CD4-positive, alpha-beta T cell (primary cell): Measurements from ENCODE around the gene SGSM2. TPM values are rescaled to one million over a fixed set of nuclear protein-coding genes. Genes with fewer than 3 reads are reported as not detected.

Source experiments
- ATAC-seq: fragments of 200-7000 bp; cut with Tn5 transposase; one replicate; pipeline ENCODE4 v1.10.0; 2022; ENCODE audit warnings: mild to moderate bottlenecking; ENCODE audit not compliant: poor library complexity
- CTCF ChIA-PET: fragments of 350-600 bp; sonication (Branson Sonifier 250); formaldehyde crosslinking; loops from one replicate; lab custom pipeline; 2021; ENCODE audit warnings: antibody characterized with exemption, inconsistent platforms; lab: Charles Lee
- POLR2A ChIA-PET: fragments of 350-600 bp; sonication (Branson Sonifier 250); formaldehyde crosslinking; loops from one replicate; lab custom pipeline; 2021; ENCODE audit warnings: antibody characterized with exemption, inconsistent platforms; lab: Charles Lee
- DNase-seq, 14 experiments: peaks; one replicate each; pipeline ENCODE4 v3.0.0-alpha.2; 2013 to 2020; ENCODE audit warnings: mixed read lengths in 2 of 14
- H3K27ac ChIP-seq, 2 donors: one replicate each; pipeline versions ENCODE4 v1.5.1 to v1.7.0; 2013; ENCODE audit warnings: low read length in 2 of 2, low read depth in 1 of 2, mild to moderate bottlenecking in 1 of 2
- H3K27me3 ChIP-seq, 2 experiments: 1 replicate in 1 of 2; 2 replicates in 1 of 2; pipeline versions ENCODE4 v1.6.1 to v1.7.0; 2013; ENCODE audit warnings: low read length in 2 of 2, control low read depth in 1 of 2, mild to moderate bottlenecking in 1 of 2, moderate library complexity in 1 of 2; ENCODE audit not compliant: insufficient read depth in 2 of 2, control insufficient read depth in 1 of 2
- H3K36me3 ChIP-seq: one replicate; pipeline ENCODE4 v1.6.1; 2013; ENCODE audit warnings: low read length, control low read depth; ENCODE audit not compliant: insufficient read depth
- H3K4me1 ChIP-seq: one replicate; pipeline ENCODE4 v1.6.1; 2013; ENCODE audit warnings: low read length, control low read depth; ENCODE audit not compliant: insufficient read depth
- H3K4me3 ChIP-seq: one replicate; pipeline ENCODE4 v1.5.1; 2013; ENCODE audit warnings: mild to moderate bottlenecking, low read length, moderate library complexity
- H3K9me3 ChIP-seq, 2 experiments: 1 replicate in 1 of 2; 2 replicates in 1 of 2; pipeline versions ENCODE4 v1.6.1 to v1.7.0; 2013; ENCODE audit warnings: low read length in 2 of 2, mild to moderate bottlenecking in 2 of 2, control low read depth in 1 of 2, moderate library complexity in 1 of 2; ENCODE audit not compliant: control insufficient read depth in 1 of 2, insufficient read depth in 1 of 2
- H3K27ac Mint-ChIP-seq: one replicate; pipeline ENCODE4 v1.8.0; 2020; ENCODE audit warnings: mixed read lengths
- H3K27me3 Mint-ChIP-seq: one replicate; pipeline ENCODE4 v1.8.0; 2021; ENCODE audit warnings: mixed read lengths
- H3K36me3 Mint-ChIP-seq: one replicate; pipeline ENCODE4 v1.8.0; 2021; ENCODE audit warnings: low read depth, mixed read lengths
- H3K4me1 Mint-ChIP-seq: one replicate; pipeline ENCODE4 v1.8.0; 2021; ENCODE audit warnings: low read depth, mixed read lengths
- H3K4me3 Mint-ChIP-seq: one replicate; pipeline ENCODE4 v1.8.0; 2020; ENCODE audit warnings: mild to moderate bottlenecking, mixed read lengths
- H3K9me3 Mint-ChIP-seq: one replicate; pipeline ENCODE4 v1.8.0; 2020; ENCODE audit warnings: mixed read lengths
- intact Hi-C, 2 experiments: fragments of 100-400 bp; cut with DNase I in 1 of 2; cut with micrococcal nuclease in 1 of 2; formaldehyde crosslinking; loops; one replicate each; pipeline versions ENCODE4 v1.15.1 to v1.9.0; 2023 to 2025; cut with DNase I, micrococcal nuclease
- total RNA-seq, 174 experiments: library from RNA in 2 of 174; stranded (reverse) in 2 of 174; gene quantifications; one replicate each; pipeline ENCODE4 v1.2.3 and lab custom pipeline; 2021 to 2026
- TF ChIP-seq, protein P1 (sequence below): fragments of 200-600 bp; IDR thresholded peaks from one replicate; pipeline ENCODE4 v1.8.0; 2022; ENCODE audit warnings: antibody characterized with exemption, mild to moderate bottlenecking

SGSM2 gene
- total RNA-seq, 2 experiments from 2014 or later: 147 to 154 TPM

GRCh38 chr17:2363851-2364762 is 26.8 kb downstream of the SGSM2 start:
- H3K27me3 Mint-ChIP-seq: no peaks in the 10 kb centered on the region
- intact Hi-C loops: no loop called here
- H3K27ac ChIP-seq: no peak overlapping the region
- H3K4me3 ChIP-seq: no peak overlapping the region
- no peak overlapping the region for H3K27ac Mint-ChIP-seq
- H3K4me1 ChIP-seq: no peaks in the 10 kb centered on the region
- peaks cover 64% of the 10 kb centered on the region for H3K36me3 Mint-ChIP-seq
- H3K9me3 ChIP-seq: no peaks in the 10 kb centered on the region
- DNase-seq (no peak), ATAC-seq (no peak)
- ChIA-PET POLR2A (no interaction called here), CTCF (no interaction called here)
- H3K27me3 ChIP-seq: no peaks in the 10 kb centered on the region
- no peak overlapping the region for H3K4me3 Mint-ChIP-seq
- no peaks in the 10 kb centered on the region for H3K4me1 Mint-ChIP-seq
- H3K36me3 ChIP-seq: peaks cover 46% of the 10 kb centered on the region
- TF ChIP-seq, protein P1, sequence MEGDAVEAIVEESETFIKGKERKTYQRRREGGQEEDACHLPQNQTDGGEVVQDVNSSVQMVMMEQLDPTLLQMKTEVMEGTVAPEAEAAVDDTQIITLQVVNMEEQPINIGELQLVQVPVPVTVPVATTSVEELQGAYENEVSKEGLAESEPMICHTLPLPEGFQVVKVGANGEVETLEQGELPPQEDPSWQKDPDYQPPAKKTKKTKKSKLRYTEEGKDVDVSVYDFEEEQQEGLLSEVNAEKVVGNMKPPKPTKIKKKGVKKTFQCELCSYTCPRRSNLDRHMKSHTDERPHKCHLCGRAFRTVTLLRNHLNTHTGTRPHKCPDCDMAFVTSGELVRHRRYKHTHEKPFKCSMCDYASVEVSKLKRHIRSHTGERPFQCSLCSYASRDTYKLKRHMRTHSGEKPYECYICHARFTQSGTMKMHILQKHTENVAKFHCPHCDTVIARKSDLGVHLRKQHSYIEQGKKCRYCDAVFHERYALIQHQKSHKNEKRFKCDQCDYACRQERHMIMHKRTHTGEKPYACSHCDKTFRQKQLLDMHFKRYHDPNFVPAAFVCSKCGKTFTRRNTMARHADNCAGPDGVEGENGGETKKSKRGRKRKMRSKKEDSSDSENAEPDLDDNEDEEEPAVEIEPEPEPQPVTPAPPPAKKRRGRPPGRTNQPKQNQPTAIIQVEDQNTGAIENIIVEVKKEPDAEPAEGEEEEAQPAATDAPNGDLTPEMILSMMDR: no peak
- no peaks in the 10 kb centered on the region for H3K9me3 Mint-ChIP-seq

DNA sequence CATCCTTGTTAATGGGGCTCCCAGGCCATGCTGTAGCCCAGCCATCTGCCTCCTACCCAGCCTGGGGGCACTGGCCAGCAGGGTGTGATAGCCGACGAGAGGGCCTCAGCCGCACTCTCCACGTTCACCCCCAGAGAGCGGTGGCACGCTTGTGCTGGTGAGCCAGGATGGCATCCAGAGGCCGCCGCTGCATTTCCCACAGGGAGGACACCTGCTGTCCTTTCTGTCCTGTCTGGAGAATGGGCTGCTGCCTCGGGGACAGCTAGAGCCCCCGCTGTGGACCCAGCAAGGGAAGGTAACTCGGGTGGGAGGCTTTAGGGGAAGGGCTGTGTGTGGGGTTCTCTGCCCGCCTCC is 27.4 kb downstream of the SGSM2 start:
- Histone ChIP-seq H3K4me3 (no peak overlapping the region), H3K36me3 (peaks cover 42% of the 10 kb centered on the region), H3K27ac (no peak overlapping the region), H3K9me3 (no peaks in the 10 kb centered on the region), H3K27me3 (no peaks in the 10 kb centered on the region), H3K4me1 (no peaks in the 10 kb centered on the region)
- H3K4me3 Mint-ChIP-seq: no peak overlapping the region
- H3K27me3 Mint-ChIP-seq: no peaks in the 10 kb centered on the region
- ATAC-seq (no peak), DNase-seq (no peak)
- no peak overlapping the region for H3K27ac Mint-ChIP-seq
- intact Hi-C loops: no loop called here
- TF ChIP-seq, protein P1: no peak
- H3K4me1 Mint-ChIP-seq: no peaks in the 10 kb centered on the region
- POLR2A ChIA-PET: no interaction called here
- CTCF ChIA-PET: no interaction called here
- H3K36me3 Mint-ChIP-seq: peaks cover 67% of the 10 kb centered on the region
- H3K9me3 Mint-ChIP-seq: no peaks in the 10 kb centered on the region

DNA sequence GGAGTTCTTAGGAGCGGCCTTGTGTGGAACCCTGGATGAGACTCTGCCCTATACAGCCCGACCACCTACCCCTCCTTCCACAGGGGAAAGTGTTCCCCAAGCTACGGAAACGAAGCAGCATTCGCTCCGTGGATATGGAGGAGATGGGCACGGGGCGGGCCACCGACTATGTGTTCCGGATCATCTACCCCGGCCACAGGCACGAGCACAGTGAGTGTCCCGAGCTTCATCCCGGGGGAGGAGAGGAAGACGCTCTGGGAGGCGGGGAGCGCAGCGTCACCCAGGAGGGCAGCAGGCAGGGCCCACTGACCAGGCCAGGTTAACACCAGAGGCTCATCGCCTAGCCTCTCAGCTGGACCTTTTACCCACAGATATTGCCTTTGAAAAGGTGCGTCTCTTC is 27.8 kb downstream of the SGSM2 start:
- TF ChIP-seq, protein P1: no peak

More for the DNA sequence above, 27.8 kb downstream of the SGSM2 start:
- ATAC-seq: no peak
- Histone ChIP-seq H3K4me1 (no peaks in the 10 kb centered on the region), H3K4me3 (no peak overlapping the region), H3K27me3 (no peaks in the 10 kb centered on the region), H3K9me3 (no peaks in the 10 kb centered on the region), H3K27ac (no peak overlapping the region), H3K36me3 (peaks cover 42% of the 10 kb centered on the region)
- Mint-ChIP-seq H3K4me3 (no peak overlapping the region), H3K36me3 (peaks cover 67% of the 10 kb centered on the region), H3K27me3 (no peaks in the 10 kb centered on the region), H3K27ac (no peak overlapping the region), H3K4me1 (no peaks in the 10 kb centered on the region), H3K9me3 (no peaks in the 10 kb centered on the region)
- CTCF ChIA-PET: no interaction called here
- DNase-seq: no peak
- POLR2A ChIA-PET: no interaction called here
- intact Hi-C loops: no loop called here
